ENCODE measurements around the gene TUBA1B.

The TUBA1B gene

DNA sequence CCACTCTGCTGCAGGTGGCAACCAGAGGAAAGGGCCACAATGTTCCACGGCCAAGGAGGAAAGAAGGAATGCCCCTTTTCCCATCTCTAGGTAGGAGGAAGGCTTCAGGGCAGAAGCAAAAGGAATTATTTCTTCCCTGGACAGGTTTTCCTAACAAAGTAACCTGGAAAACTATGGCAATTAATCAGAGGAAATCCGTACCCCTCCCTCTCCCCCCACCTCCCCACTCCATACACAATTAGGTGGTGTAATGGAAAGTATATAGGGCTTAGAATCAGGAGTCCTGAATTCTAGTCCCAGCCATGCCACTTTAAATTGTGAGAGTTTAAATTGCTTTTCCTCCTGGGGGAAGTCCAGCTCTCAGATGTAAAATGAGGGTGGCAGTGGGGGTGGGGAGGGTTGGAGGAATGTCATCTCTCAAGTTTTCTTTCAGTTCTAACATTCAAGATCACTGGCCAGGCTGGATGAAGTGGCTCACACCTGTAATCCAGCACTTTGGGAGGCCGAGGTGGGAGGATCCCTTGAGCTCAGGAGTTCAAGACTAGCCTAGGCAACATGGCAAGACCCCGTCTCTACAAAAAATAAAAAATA, 38.3 kb downstream of the TUBA1B start:
- peaks cover 25% of the 10 kb centered on the region for H3K36me3 Mint-ChIP-seq (ENCODE audit: insufficient read depth)
- peaks cover 76% of the 10 kb centered on the region for H3K27me3 Mint-ChIP-seq
- no peak overlapping the region for H3K4me3 Mint-ChIP-seq
- ATAC-seq (replicated peaks; ENCODE audit: extremely low read depth, poor library complexity, severe bottlenecking) = no peak
- peaks cover 45% of the 10 kb centered on the region for H3K4me1 Mint-ChIP-seq
- no peak overlapping the region for H3K27ac Mint-ChIP-seq (ENCODE audit: low read depth)
- DNase-seq (ENCODE audit: low spot score in 2 of 2) = no peak
- H3K9me3 Mint-ChIP-seq = no peaks in the 10 kb centered on the region

DNA sequence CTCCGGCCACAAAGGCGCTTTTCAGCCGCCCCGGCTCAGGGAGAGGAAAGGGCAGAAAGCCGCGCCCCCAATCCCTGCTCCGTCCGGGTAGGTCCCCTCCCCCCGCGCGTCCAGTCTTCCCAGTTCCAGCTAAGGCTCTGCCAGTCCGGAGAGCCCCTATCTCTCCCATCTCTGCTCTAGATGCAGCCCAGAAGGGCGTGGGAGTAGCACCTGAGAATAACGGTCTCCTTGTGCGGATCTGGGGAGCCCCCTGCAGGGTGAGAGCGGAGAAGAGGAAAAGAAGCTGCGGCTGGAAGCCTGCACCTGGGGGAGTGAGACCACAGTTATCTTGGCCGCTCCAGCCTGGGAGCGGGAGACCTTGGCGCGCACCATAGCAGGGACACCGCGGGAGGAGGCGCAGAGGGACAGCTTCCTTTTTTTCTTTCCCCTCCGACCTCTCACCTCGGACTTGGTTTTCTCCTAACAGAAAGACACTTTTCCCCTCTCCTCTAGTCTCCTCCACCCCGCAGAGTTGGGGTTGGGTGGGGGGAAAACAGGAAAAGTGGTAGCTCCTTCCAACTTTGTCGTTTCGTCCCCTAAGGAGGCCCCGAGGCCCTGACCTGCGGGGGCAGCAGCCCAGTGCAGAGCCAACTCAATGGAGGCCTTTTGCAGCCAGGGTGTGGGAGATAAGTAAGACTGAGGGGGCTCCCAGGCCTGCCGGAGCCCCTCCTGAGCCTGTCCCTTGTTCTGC, 38.9 kb downstream of the TUBA1B start:
- ATAC-seq (replicated peaks; ENCODE audit: extremely low read depth, poor library complexity, severe bottlenecking) = no peak
- Mint-ChIP-seq H3K27ac (ENCODE audit: low read depth) (no peak overlapping the region), H3K36me3 (ENCODE audit: insufficient read depth) (peaks cover 24% of the 10 kb centered on the region), H3K4me1 (peaks cover 46% of the 10 kb centered on the region), H3K9me3 (no peaks in the 10 kb centered on the region), H3K4me3 (peak overlapping the region; percentile 75), H3K27me3 (peaks cover 76% of the 10 kb centered on the region)
- no peak for DNase-seq (ENCODE audit: low spot score in 2 of 2)

DNA sequence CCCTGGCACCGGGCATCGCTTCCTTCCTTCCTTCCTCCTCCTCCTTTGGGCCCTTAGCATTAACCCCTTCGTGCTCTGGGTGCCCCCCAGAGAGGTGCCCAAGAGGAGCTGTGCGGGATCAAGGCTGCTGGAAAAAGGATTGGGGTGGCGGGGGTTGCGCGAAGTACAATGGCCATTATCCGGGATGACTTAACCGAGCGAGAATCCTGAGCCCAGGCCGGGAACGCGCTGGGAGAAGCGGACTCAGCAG, 39.4 kb downstream of the TUBA1B start:
- peaks cover 46% of the 10 kb centered on the region for H3K4me1 Mint-ChIP-seq
- H3K4me3 Mint-ChIP-seq = peak overlapping the region; percentile 75
- H3K27me3 Mint-ChIP-seq = peaks cover 76% of the 10 kb centered on the region
- no peaks in the 10 kb centered on the region for H3K9me3 Mint-ChIP-seq
- no peak overlapping the region for H3K27ac Mint-ChIP-seq (ENCODE audit: low read depth)
- H3K36me3 Mint-ChIP-seq (ENCODE audit: insufficient read depth) = peaks cover 21% of the 10 kb centered on the region
- ATAC-seq (replicated peaks; ENCODE audit: extremely low read depth, poor library complexity, severe bottlenecking) (no peak), DNase-seq (ENCODE audit: low spot score in 2 of 2) (no peak)

DNA sequence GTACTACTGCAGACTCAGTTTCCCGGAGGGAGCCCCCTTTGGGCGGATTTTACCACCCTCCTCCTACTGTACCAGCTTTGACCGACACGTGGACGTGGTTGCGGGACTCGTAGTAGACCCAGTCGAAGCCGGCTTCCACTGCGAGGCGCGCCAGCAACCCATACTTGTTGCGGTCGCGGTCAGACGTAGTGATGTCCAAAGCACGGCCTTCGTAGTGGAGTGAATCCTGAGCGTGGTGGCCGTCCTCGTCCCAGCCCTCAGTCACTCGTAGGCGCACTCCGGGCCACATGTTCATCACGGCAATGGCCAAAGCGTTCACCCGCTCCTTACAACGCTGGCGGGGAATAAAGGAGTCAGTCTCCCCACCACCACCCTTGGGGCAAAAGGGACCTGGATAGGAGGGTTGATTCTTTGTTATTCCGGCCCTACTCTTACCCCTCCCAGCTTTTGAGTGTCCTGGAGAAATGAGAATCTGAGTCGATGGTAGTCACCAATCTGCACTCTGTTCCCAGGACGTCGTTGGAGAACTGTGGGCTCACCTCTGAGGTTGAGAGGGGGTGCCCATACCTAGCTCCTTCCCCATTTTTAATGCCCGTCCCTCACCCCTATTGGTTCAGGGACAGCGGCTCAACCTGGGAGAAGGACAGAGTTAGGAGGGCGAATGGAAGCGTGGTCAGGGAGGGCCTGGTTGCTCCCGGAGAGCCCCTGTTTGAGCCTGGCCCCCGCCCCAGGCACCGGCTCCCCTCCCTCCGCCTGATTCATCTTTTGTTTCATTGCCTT, 39.9 kb downstream of the TUBA1B start:
- H3K27ac Mint-ChIP-seq (ENCODE audit: low read depth) = no peak overlapping the region
- peaks cover 46% of the 10 kb centered on the region for H3K4me1 Mint-ChIP-seq
- no peaks in the 10 kb centered on the region for H3K9me3 Mint-ChIP-seq
- ATAC-seq (replicated peaks; ENCODE audit: extremely low read depth, poor library complexity, severe bottlenecking) (no peak), DNase-seq (ENCODE audit: low spot score in 2 of 2) (no peak)
- H3K27me3 Mint-ChIP-seq = peaks cover 76% of the 10 kb centered on the region
- H3K4me3 Mint-ChIP-seq = peak overlapping the region; percentile 75
- H3K36me3 Mint-ChIP-seq (ENCODE audit: insufficient read depth) = peaks cover 18% of the 10 kb centered on the region

DNA sequence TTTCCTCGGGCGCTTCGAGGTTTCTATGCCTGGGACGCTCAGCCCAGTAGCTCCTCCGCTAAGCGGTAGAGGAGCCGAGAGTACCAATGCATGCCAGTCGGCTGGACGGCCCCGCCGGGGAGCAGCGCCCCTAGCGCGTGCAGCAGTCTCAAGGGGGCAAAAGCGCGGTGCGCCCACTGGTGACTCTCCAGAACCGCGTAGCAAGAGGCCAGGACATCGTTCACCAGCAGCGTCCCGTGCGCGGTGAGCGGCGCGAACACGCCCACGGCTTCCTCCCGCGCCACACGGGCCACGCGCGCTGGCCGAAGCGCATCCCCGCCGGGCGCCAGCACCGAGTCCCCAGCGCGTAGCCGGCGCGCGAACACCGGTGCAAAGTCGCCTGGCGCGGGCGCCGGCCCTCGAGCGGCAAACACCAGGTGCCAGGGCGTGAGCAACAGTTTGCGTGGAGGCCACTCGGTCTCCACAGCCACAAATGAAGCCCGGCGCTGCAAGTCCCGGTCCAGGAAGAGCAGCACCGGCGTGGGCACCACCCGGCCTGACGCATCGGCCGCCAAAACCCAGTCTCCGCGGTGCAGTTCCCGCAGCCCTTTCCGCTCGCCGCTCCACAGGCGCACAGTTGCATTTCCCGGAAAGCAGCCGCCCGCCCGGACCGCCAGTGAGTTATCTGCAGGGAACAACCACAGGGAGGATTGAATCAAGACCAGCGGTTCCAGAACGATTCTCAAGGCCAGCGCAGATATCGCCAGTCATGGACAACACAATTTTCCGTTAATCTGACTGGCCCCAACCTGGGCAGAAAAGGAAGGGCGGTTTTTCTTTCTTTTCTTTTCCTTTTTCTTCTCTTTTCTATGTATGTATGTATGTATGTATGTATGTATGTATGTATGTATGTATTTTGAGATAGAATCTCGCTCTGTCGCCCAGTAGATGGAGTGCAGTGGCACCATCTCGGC, 41.1 kb downstream of the TUBA1B start:
- no peak for DNase-seq (ENCODE audit: low spot score in 2 of 2)
- H3K4me1 Mint-ChIP-seq = peaks cover 40% of the 10 kb centered on the region
- H3K9me3 Mint-ChIP-seq = no peaks in the 10 kb centered on the region
- no peak for ATAC-seq (replicated peaks; ENCODE audit: extremely low read depth, poor library complexity, severe bottlenecking)
- peaks cover 69% of the 10 kb centered on the region for H3K27me3 Mint-ChIP-seq
- H3K4me3 Mint-ChIP-seq = peak overlapping the region; percentile 75
- no peak overlapping the region for H3K27ac Mint-ChIP-seq (ENCODE audit: low read depth)
- peaks cover 18% of the 10 kb centered on the region for H3K36me3 Mint-ChIP-seq (ENCODE audit: insufficient read depth)

DNA sequence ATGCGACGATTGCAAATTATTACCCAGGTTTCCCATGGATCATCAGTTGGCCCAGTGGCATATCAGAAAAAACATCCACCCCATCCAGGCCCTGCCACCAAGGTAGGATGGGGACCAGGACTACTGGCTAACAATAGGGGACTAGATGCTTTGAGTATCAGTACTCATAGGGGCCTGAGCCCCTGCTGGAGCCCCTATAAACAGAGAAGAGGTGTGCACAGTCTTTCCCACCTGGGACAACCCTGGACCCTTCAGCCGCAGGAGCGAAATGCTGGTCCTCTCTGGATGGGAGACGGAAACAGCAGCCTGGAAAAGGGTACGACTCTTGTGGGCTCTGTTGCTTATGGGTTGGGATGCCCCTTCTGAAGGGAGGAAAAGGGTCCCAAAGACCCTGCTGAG, 42.3 kb downstream of the TUBA1B start:
- peak overlapping the region; percentile 13 for H3K4me3 Mint-ChIP-seq
- ATAC-seq (replicated peaks; ENCODE audit: extremely low read depth, poor library complexity, severe bottlenecking) = no peak
- no peak for DNase-seq (ENCODE audit: low spot score in 2 of 2)
- peaks cover 36% of the 10 kb centered on the region for H3K4me1 Mint-ChIP-seq
- peaks cover 14% of the 10 kb centered on the region for H3K36me3 Mint-ChIP-seq (ENCODE audit: insufficient read depth)
- H3K9me3 Mint-ChIP-seq = no peaks in the 10 kb centered on the region
- H3K27me3 Mint-ChIP-seq = peaks cover 57% of the 10 kb centered on the region
- H3K27ac Mint-ChIP-seq (ENCODE audit: low read depth) = no peak overlapping the region

DNA sequence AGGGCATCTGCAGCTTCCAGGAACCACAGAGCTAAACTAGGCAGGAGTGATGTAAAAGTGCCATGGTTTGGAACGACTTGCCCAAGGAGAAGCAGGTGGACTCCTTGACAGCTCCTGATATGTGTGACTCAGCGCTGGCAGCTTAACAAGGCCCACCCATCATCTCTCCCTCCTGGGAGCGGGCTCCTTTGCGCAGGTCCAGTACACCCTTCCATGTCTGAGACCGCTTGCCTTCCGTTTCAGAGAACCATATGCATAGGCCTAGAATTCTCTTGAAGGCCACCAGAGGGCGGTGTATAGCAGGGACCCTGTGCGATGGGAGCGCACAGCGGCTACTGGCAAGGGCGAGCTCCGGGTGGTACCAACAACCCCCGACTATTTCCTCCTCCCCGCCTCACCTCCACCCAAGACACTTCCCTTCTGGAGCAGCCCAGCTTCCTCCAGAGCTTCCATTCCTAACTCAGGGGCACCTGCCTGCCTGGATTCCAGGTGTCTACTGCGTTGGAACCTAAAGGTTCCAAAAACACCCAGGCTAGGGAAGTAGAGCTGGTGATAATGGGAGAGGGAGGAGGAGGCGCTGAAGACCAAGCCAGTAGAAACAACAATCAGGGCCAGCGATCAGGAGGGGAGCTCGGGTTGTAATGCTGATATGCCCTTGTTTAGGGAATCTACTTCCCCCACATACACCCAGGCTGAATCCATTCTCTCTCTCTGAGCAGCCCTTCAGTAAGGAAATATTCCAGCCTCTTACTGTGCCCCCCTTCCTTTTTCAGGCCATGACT, 42.9 kb downstream of the TUBA1B start:
- Mint-ChIP-seq H3K36me3 (ENCODE audit: insufficient read depth) (peaks cover 12% of the 10 kb centered on the region), H3K4me1 (peaks cover 36% of the 10 kb centered on the region), H3K27me3 (peaks cover 51% of the 10 kb centered on the region), H3K27ac (ENCODE audit: low read depth) (no peak overlapping the region), H3K4me3 (peak overlapping the region; percentile 13), H3K9me3 (no peaks in the 10 kb centered on the region)
- ATAC-seq (replicated peaks; ENCODE audit: extremely low read depth, poor library complexity, severe bottlenecking) (peak; percentile 83), DNase-seq (ENCODE audit: low spot score in 2 of 2) (peak; percentile 53 to 59)

DNA sequence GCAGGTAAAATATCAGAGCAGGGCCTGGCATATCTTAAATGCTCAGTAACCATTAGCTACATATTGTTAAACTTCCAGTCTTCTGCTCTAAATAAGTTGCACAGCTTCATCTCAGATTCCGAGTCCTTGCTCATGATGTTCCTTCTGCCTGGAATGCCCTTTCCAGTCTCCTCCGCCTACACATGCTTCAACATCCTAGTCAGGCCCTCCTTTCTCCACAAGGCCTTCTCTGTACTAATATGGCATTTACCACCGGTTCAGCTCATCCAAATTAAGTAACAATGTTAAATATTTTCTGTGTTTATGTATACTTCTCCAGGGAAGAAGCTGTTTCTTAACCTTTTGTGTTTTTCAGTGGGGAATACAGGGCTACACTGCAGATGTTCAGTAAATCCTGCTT, 45.1 kb downstream of the TUBA1B start:
- H3K27ac Mint-ChIP-seq (ENCODE audit: low read depth) = no peak overlapping the region

DNA sequence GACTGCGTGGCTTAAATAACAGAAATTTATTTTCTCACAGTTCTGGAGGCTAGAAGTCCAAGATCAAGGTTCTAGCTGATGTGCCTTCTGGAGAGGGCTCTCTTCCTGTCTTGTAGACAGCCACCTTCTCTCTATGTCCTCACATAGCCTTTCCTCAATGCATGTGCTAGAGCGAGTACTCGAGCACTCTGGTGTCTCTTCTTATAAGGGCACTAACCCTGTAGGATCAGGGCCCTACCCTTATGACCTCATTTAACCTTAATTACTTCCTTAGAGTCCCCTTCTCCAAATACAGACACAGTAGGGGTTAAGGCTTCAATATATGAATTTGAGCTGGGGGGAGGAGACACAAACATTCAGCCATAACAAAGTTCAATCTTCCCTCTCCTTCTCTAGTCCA, 46.8 kb downstream of the TUBA1B start:
- Mint-ChIP-seq H3K4me1 (peaks cover 11% of the 10 kb centered on the region), H3K9me3 (no peaks in the 10 kb centered on the region), H3K27ac (ENCODE audit: low read depth) (no peak overlapping the region), H3K4me3 (no peak overlapping the region), H3K27me3 (peaks cover 14% of the 10 kb centered on the region), H3K36me3 (ENCODE audit: insufficient read depth) (no peaks in the 10 kb centered on the region)
- no peak for ATAC-seq (replicated peaks; ENCODE audit: extremely low read depth, poor library complexity, severe bottlenecking)
- DNase-seq (ENCODE audit: low spot score in 2 of 2) = no peak

More for the DNA sequence above, 45.1 kb downstream of the TUBA1B start:
- Mint-ChIP-seq H3K36me3 (ENCODE audit: insufficient read depth) (peaks cover 5% of the 10 kb centered on the region), H3K27me3 (peaks cover 29% of the 10 kb centered on the region), H3K4me3 (no peak overlapping the region), H3K9me3 (no peaks in the 10 kb centered on the region), H3K4me1 (peaks cover 22% of the 10 kb centered on the region)
- ATAC-seq (replicated peaks; ENCODE audit: extremely low read depth, poor library complexity, severe bottlenecking) = no peak
- no peak for DNase-seq (ENCODE audit: low spot score in 2 of 2)

DNA sequence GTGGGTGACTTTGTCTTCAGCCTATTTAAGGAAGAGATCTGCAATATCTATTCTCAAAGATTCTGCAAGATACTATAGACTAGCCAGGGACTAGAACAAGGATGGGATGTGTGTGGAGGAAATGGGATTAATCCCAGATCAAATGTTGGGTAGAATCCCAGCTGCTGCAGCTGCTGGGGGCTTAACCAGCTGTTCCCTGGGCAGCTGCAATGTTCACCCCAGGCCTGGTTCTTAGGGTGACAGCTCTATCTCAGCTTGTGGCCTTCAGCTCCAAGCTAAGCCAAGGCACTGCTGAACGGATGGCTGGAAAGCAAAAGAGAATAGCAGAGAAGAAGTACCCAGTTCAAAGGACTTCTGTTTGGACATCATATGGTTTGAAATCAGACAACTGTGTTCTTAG, 51.4 kb downstream of the TUBA1B start:
- no peak overlapping the region for H3K4me3 Mint-ChIP-seq
- no peaks in the 10 kb centered on the region for H3K36me3 Mint-ChIP-seq (ENCODE audit: insufficient read depth)
- H3K27ac Mint-ChIP-seq (ENCODE audit: low read depth) = no peak overlapping the region

More for the DNA sequence above, 51.4 kb downstream of the TUBA1B start:
- Mint-ChIP-seq H3K4me1 (no peaks in the 10 kb centered on the region), H3K9me3 (no peaks in the 10 kb centered on the region), H3K27me3 (no peaks in the 10 kb centered on the region)
- ATAC-seq (replicated peaks; ENCODE audit: extremely low read depth, poor library complexity, severe bottlenecking) (no peak), DNase-seq (ENCODE audit: low spot score in 2 of 2) (no peak)
